ENCODE data around the gene PDGFA.

The PDGFA gene

GRCh38 chr7:500521-501420, 18.9 kb downstream of the PDGFA start:
- DNase-seq (ENCODE audit: low read depth, low spot score), result no peak
- Histone ChIP-seq H3K27me3 (ENCODE audit: control insufficient read depth, insufficient read depth, low read length) (no peaks in the 10 kb centered on the region), H3K27ac (ENCODE audit: low read length) (no peak overlapping the region), H3K4me1 (ENCODE audit: control insufficient read depth, insufficient read depth, low read length) (peaks cover 2% of the 10 kb centered on the region; the same call in 1 of the 2 replicates), H3K9me3 (ENCODE audit: control insufficient read depth, insufficient read depth, low read length) (no peaks in the 10 kb centered on the region), H3K36me3 (ENCODE audit: control insufficient read depth, insufficient read depth, low read length) (peaks cover 31% of the 10 kb centered on the region), H3K4me3 (ENCODE audit: low read length) (no peak overlapping the region)
- no CpG with 5 or more reads among the region's 35 CpGs for WGBS (ENCODE audit: insufficient coverage, insufficient read length)

GRCh38 chr7:499853-500485, 19.7 kb downstream of the PDGFA start:
- Histone ChIP-seq H3K4me1 (ENCODE audit: control insufficient read depth, insufficient read depth, low read length) (peaks cover 2% of the 10 kb centered on the region; the same call in 1 of the 2 replicates), H3K36me3 (ENCODE audit: control insufficient read depth, insufficient read depth, low read length) (peaks cover 31% of the 10 kb centered on the region), H3K27ac (ENCODE audit: low read length) (no peak overlapping the region), H3K9me3 (ENCODE audit: control insufficient read depth, insufficient read depth, low read length) (no peaks in the 10 kb centered on the region), H3K27me3 (ENCODE audit: control insufficient read depth, insufficient read depth, low read length) (no peaks in the 10 kb centered on the region), H3K4me3 (ENCODE audit: low read length) (no peak overlapping the region)
- WGBS (ENCODE audit: insufficient coverage, insufficient read length), result no CpG with 5 or more reads among the region's 20 CpGs
- DNase-seq (ENCODE audit: low read depth, low spot score), result no peak

GRCh38 chr7:498678-499641, 20.7 kb downstream of the PDGFA start:
- no peak for DNase-seq (ENCODE audit: low read depth, low spot score)
- H3K9me3 ChIP-seq (ENCODE audit: control insufficient read depth, insufficient read depth, low read length), result no peaks in the 10 kb centered on the region
- no peak overlapping the region for H3K4me3 ChIP-seq (ENCODE audit: low read length)
- WGBS (ENCODE audit: insufficient coverage, insufficient read length), result no CpG with 5 or more reads among the region's 11 CpGs
- H3K36me3 ChIP-seq (ENCODE audit: control insufficient read depth, insufficient read depth, low read length), result peaks cover 31% of the 10 kb centered on the region
- no peaks in the 10 kb centered on the region for H3K27me3 ChIP-seq (ENCODE audit: control insufficient read depth, insufficient read depth, low read length)
- H3K4me1 ChIP-seq (ENCODE audit: control insufficient read depth, insufficient read depth, low read length), result peaks cover 2% of the 10 kb centered on the region; the same call in 1 of the 2 replicates
- no peak overlapping the region for H3K27ac ChIP-seq (ENCODE audit: low read length)

- Histone ChIP-seq H3K27me3 (ENCODE audit: control insufficient read depth, insufficient read depth, low read length) (no peaks in the 10 kb centered on the region), H3K27ac (ENCODE audit: low read length) (no peak overlapping the region), H3K9me3 (ENCODE audit: control insufficient read depth, insufficient read depth, low read length) (no peaks in the 10 kb centered on the region), H3K4me1 (ENCODE audit: control insufficient read depth, insufficient read depth, low read length) (peaks cover 2% of the 10 kb centered on the region; the same call in 1 of the 2 replicates), H3K36me3 (ENCODE audit: control insufficient read depth, insufficient read depth, low read length) (peaks cover 31% of the 10 kb centered on the region), H3K4me3 (ENCODE audit: low read length) (no peak overlapping the region)
- DNase-seq (ENCODE audit: low read depth, low spot score), result no peak
- WGBS (ENCODE audit: insufficient coverage, insufficient read length), result no CpG with 5 or more reads among the region's 21 CpGs
Observed at GRCh38 chr7:497946-498655, 21.5 kb downstream of the PDGFA start.

- Histone ChIP-seq H3K4me3 (ENCODE audit: low read length) (no peak overlapping the region), H3K27me3 (ENCODE audit: control insufficient read depth, insufficient read depth, low read length) (no peaks in the 10 kb centered on the region), H3K4me1 (ENCODE audit: control insufficient read depth, insufficient read depth, low read length) (peaks cover 2% of the 10 kb centered on the region; the same call in 1 of the 2 replicates), H3K27ac (ENCODE audit: low read length) (no peak overlapping the region), H3K9me3 (ENCODE audit: control insufficient read depth, insufficient read depth, low read length) (no peaks in the 10 kb centered on the region), H3K36me3 (ENCODE audit: control insufficient read depth, insufficient read depth, low read length) (peaks cover 31% of the 10 kb centered on the region)
- no CpG with 5 or more reads among the region's 13 CpGs for WGBS (ENCODE audit: insufficient coverage, insufficient read length)
- no peak for DNase-seq (ENCODE audit: low read depth, low spot score)
Observed at GRCh38 chr7:497346-497745, 22.3 kb downstream of the PDGFA start.

- no peak for DNase-seq (ENCODE audit: low read depth, low spot score)
- Histone ChIP-seq H3K4me3 (ENCODE audit: low read length) (no peak overlapping the region), H3K36me3 (ENCODE audit: control insufficient read depth, insufficient read depth, low read length) (peaks cover 31% of the 10 kb centered on the region), H3K27ac (ENCODE audit: low read length) (no peak overlapping the region), H3K9me3 (ENCODE audit: control insufficient read depth, insufficient read depth, low read length) (no peaks in the 10 kb centered on the region), H3K4me1 (ENCODE audit: control insufficient read depth, insufficient read depth, low read length) (peaks cover 2% of the 10 kb centered on the region; the same call in 1 of the 2 replicates), H3K27me3 (ENCODE audit: control insufficient read depth, insufficient read depth, low read length) (no peaks in the 10 kb centered on the region)
- WGBS (ENCODE audit: insufficient coverage, insufficient read length), result no CpG with 5 or more reads among the region's 24 CpGs
Observed at GRCh38 chr7:496528-497295, 22.9 kb downstream of the PDGFA start.

- Histone ChIP-seq H3K27me3 (ENCODE audit: control insufficient read depth, insufficient read depth, low read length) (no peaks in the 10 kb centered on the region), H3K27ac (ENCODE audit: low read length) (no peak overlapping the region), H3K36me3 (ENCODE audit: control insufficient read depth, insufficient read depth, low read length) (peaks cover 29% of the 10 kb centered on the region), H3K9me3 (ENCODE audit: control insufficient read depth, insufficient read depth, low read length) (no peaks in the 10 kb centered on the region), H3K4me3 (ENCODE audit: low read length) (no peak overlapping the region), H3K4me1 (ENCODE audit: control insufficient read depth, insufficient read depth, low read length) (peaks cover 2% of the 10 kb centered on the region; the same call in 1 of the 2 replicates)
- no CpG with 5 or more reads among the region's 18 CpGs for WGBS (ENCODE audit: insufficient coverage, insufficient read length)
- DNase-seq (ENCODE audit: low read depth, low spot score), result no peak
Observed at GRCh38 chr7:495761-496321, 23.8 kb downstream of the PDGFA start.

- peaks cover 23% of the 10 kb centered on the region for H3K36me3 ChIP-seq (ENCODE audit: control insufficient read depth, insufficient read depth, low read length)
- WGBS (ENCODE audit: insufficient coverage, insufficient read length), result no CpG with 5 or more reads among the region's 9 CpGs
- DNase-seq (ENCODE audit: low read depth, low spot score), result no peak
- H3K9me3 ChIP-seq (ENCODE audit: control insufficient read depth, insufficient read depth, low read length), result no peaks in the 10 kb centered on the region
- H3K27ac ChIP-seq (ENCODE audit: low read length), result no peak overlapping the region
- no peaks in the 10 kb centered on the region for H3K27me3 ChIP-seq (ENCODE audit: control insufficient read depth, insufficient read depth, low read length)
- no peak overlapping the region for H3K4me3 ChIP-seq (ENCODE audit: low read length)
- H3K4me1 ChIP-seq (ENCODE audit: control insufficient read depth, insufficient read depth, low read length), result peaks cover 2% of the 10 kb centered on the region; the same call in 1 of the 2 replicates
Observed at GRCh38 chr7:495326-495725, 24.3 kb downstream of the PDGFA start.

- no peak overlapping the region for H3K4me3 ChIP-seq (ENCODE audit: low read length)
- peaks cover 19% of the 10 kb centered on the region for H3K36me3 ChIP-seq (ENCODE audit: control insufficient read depth, insufficient read depth, low read length)
- WGBS (ENCODE audit: insufficient coverage, insufficient read length), result no CpG with 5 or more reads among the region's 6 CpGs
- no peaks in the 10 kb centered on the region for H3K27me3 ChIP-seq (ENCODE audit: control insufficient read depth, insufficient read depth, low read length)
- no peak for DNase-seq (ENCODE audit: low read depth, low spot score)
- no peak overlapping the region for H3K27ac ChIP-seq (ENCODE audit: low read length)
- H3K4me1 ChIP-seq (ENCODE audit: control insufficient read depth, insufficient read depth, low read length), result peaks cover 2% of the 10 kb centered on the region; the same call in 1 of the 2 replicates
- no peaks in the 10 kb centered on the region for H3K9me3 ChIP-seq (ENCODE audit: control insufficient read depth, insufficient read depth, low read length)
Observed at GRCh38 chr7:494906-495305, 24.7 kb downstream of the PDGFA start.
